Measurements from ENCODE around the gene SP2. TPM values are rescaled to one million over a fixed set of nuclear protein-coding genes. Genes with fewer than 3 reads are reported as not detected.

The SP2 gene
- total RNA-seq, 1 experiment from 2014 or later, result 25.6 TPM

- in situ Hi-C loops (cut with HindIII; ENCODE audit: low pct_unique_long_range_greater_than_20kb, low sequenced_read_pairs), result no loop called here
- Histone ChIP-seq H3K27ac (ENCODE audit: low read length) (no peak overlapping the region), H3K4me3 (ENCODE audit: low read depth in 2 of 2, low read length in 2 of 2) (no peak overlapping the region), H3K36me3 (ENCODE audit: control insufficient read depth, insufficient read depth, low read length) (no peaks in the 10 kb centered on the region), H3K4me1 (ENCODE audit: control insufficient read depth, insufficient read depth, low read length) (peaks cover 23% of the 10 kb centered on the region), H3K27me3 (ENCODE audit: control insufficient read depth, insufficient read depth, low read length) (no peaks in the 10 kb centered on the region), H3K9me3 (ENCODE audit: control insufficient read depth, insufficient read depth, low read depth, low read length) (no peaks in the 10 kb centered on the region)
- DNase-seq (ENCODE audit: low read depth, low spot score), result no peak
- TF ChIP-seq, protein P1, sequence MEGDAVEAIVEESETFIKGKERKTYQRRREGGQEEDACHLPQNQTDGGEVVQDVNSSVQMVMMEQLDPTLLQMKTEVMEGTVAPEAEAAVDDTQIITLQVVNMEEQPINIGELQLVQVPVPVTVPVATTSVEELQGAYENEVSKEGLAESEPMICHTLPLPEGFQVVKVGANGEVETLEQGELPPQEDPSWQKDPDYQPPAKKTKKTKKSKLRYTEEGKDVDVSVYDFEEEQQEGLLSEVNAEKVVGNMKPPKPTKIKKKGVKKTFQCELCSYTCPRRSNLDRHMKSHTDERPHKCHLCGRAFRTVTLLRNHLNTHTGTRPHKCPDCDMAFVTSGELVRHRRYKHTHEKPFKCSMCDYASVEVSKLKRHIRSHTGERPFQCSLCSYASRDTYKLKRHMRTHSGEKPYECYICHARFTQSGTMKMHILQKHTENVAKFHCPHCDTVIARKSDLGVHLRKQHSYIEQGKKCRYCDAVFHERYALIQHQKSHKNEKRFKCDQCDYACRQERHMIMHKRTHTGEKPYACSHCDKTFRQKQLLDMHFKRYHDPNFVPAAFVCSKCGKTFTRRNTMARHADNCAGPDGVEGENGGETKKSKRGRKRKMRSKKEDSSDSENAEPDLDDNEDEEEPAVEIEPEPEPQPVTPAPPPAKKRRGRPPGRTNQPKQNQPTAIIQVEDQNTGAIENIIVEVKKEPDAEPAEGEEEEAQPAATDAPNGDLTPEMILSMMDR (IDR thresholded peaks at IDR 0.05), result no peak
- TF ChIP-seq POLR2AphosphoS5 (IDR thresholded peaks at IDR 0.05; ENCODE audit: low read depth, low read length) (no peak), SIN3A (IDR thresholded peaks at IDR 0.05; ENCODE audit: borderline replicate concordance, insufficient read depth, low read depth, low read length) (no peak), REST (IDR thresholded peaks at IDR 0.05; ENCODE audit: insufficient read depth in 1 of 2, low read depth in 2 of 2, low read length in 1 of 2) (no peak), TCF7L2 (IDR thresholded peaks at IDR 0.05; ENCODE audit: low read depth, low read length) (no peak)
- intact Hi-C loops (cut with micrococcal nuclease; ENCODE audit: unreplicated experiment), result no loop called here
- ChIA-PET POLR2A (interaction anchor here (0.9 kb wide), 1 partner anchor 17 kb away, joined by 10 read pairs; the partner anchor contains the start of gene CDK5RAP3), CTCF (interaction anchor here (0.6 to 2.8 kb wide), 2 partner anchors 17 to 50 kb away, joined by 4 to 9 read pairs; partner anchors contain the start of gene CDK5RAP3)
- ATAC-seq, result no peak
- no TSS peak for BruUV-seq (replicated peaks)
These were observed 57.9 kb downstream of the SP2 start for GRCh38 chr17:47953909-47954308.

DNA sequence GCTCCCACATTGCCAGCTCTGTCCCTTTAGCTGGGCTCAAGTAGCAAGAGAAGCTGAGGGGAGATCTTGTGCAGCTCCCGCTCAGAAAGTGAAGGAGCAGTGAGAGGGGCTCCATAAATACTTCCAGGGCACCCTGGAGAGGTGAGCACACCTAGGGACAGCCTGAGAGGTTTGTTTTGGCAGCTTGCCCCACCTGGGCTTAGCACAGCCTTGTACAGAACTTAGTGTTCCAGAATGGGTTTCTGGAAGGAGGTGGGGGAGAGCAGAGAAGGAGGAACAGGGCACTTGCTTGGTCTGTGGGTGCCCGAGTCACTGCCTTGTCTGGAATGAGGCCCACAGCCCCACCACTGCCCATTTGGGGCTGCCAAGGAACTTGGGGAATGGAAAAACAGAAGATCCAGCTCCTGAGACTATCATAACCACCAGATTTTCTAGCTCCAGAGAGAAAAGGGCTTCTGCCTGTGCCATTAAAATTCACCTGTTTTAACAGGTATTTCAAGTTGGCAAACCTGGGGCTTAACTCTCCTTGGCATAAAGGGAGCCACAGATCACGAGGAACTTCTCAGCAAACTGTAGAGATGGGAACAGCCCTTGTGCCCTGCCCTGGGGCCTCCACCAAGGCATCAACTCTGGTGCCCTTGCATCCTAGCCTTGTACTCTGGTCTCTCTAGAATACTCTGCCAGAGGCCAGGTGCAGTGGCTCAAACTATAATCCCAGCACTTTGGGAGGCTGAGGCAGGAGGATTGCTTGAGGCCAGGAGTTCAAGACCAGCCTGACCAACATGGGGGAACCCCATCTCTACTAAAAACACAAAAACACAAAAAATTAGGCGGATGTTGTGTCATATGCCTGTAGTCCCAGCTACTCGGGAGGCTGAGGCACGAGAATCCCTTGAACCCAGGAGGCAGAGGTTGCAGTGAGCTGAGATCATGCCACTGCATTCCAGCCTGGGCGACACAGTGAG is 59.7 kb downstream of the SP2 start:
- H3K27ac ChIP-seq (ENCODE audit: low read length), result no peak overlapping the region

More for the DNA sequence above, 59.7 kb downstream of the SP2 start:
- peaks cover 16% of the 10 kb centered on the region for H3K4me1 ChIP-seq (ENCODE audit: control insufficient read depth, insufficient read depth, low read length)
- POLR2A ChIA-PET, result interaction anchor here (0.6 to 1.1 kb wide), 2 partner anchors 14 to 651 kb away, joined by 3 to 14 read pairs; no protein-coding TSS in a partner anchor
- no peak for DNase-seq (ENCODE audit: low read depth, low spot score)
- in situ Hi-C loops (cut with HindIII; ENCODE audit: low pct_unique_long_range_greater_than_20kb, low sequenced_read_pairs) (no loop called here), intact Hi-C loops (cut with micrococcal nuclease; ENCODE audit: unreplicated experiment) (no loop called here)
- no peak for TF ChIP-seq REST (IDR thresholded peaks at IDR 0.05; ENCODE audit: insufficient read depth in 1 of 2, low read depth in 2 of 2, low read length in 1 of 2)
- no peak for ATAC-seq
- BruUV-seq (replicated peaks), result no TSS peak
- H3K36me3 ChIP-seq (ENCODE audit: control insufficient read depth, insufficient read depth, low read length), result no peaks in the 10 kb centered on the region
- no peak overlapping the region for H3K4me3 ChIP-seq (ENCODE audit: low read depth in 2 of 2, low read length in 2 of 2)
- CTCF ChIA-PET, result interaction anchor here (0.7 to 1.5 kb wide), 2 partner anchors 15 to 61 kb away, joined by 3 to 6 read pairs; partner anchors contain the start of gene CDK5RAP3
- no peaks in the 10 kb centered on the region for H3K9me3 ChIP-seq (ENCODE audit: control insufficient read depth, insufficient read depth, low read depth, low read length)
- H3K27me3 ChIP-seq (ENCODE audit: control insufficient read depth, insufficient read depth, low read length), result no peaks in the 10 kb centered on the region
